Spleen (tissue), 11 donors: ENCODE results near the gene RAB40B. TPM values are rescaled to one million over a fixed set of nuclear protein-coding genes. Genes with fewer than 3 reads are reported as not detected.

ENCODE experiments used
- DNase-seq: peaks from one replicate; pipeline ENCODE4 v3.0.0-alpha.2; 2020
- H3K27ac ChIP-seq, 8 donors: fragments of 200-600 bp; sonication (generic) in 7 of 8; 1 replicate in 4 of 8; 2 replicates in 4 of 8; pipeline versions ENCODE4 v1.5.0 to v1.8.0; 2016 to 2021; ENCODE audit warnings: inconsistent platforms in 4 of 8, mild to moderate bottlenecking in 4 of 8, moderate library complexity in 1 of 8
- H3K27me3 ChIP-seq, 7 donors: fragments of 200-600 bp; sonication (generic) in 6 of 7; replicated peaks in 1 of 7; 1 replicate in 4 of 7; 2 replicates in 3 of 7; pipeline versions ENCODE4 v1.5.0 to v1.8.0; 2016 to 2021; ENCODE audit warnings: inconsistent platforms in 3 of 7, mild to moderate bottlenecking in 1 of 7
- H3K36me3 ChIP-seq, 6 donors: fragments of 200-600 bp; sonication (generic) in 5 of 6; 1 replicate in 4 of 6; 2 replicates in 2 of 6; pipeline versions ENCODE4 v1.5.0 to v1.8.0; 2016 to 2021; ENCODE audit warnings: inconsistent platforms in 2 of 6
- H3K4me1 ChIP-seq, 6 donors: fragments of 200-600 bp; sonication (generic) in 5 of 6; 1 replicate in 3 of 6; 2 replicates in 3 of 6; pipeline versions ENCODE4 v1.5.0 to v1.8.0; 2016 to 2021; ENCODE audit warnings: inconsistent platforms in 3 of 6
- H3K4me3 ChIP-seq, 8 donors: fragments of 200-600 bp; sonication (generic) in 7 of 8; 1 replicate in 4 of 8; 2 replicates in 4 of 8; pipeline versions ENCODE4 v1.5.0 to v1.8.0; 2016 to 2021; ENCODE audit warnings: inconsistent platforms in 4 of 8, mild to moderate bottlenecking in 4 of 8, moderate library complexity in 2 of 8
- H3K9me3 ChIP-seq, 8 donors: fragments of 200-600 bp; sonication (generic) in 7 of 8; 1 replicate in 4 of 8; 2 replicates in 4 of 8; pipeline versions ENCODE4 v1.5.0 to v1.8.0; 2016 to 2021; ENCODE audit warnings: inconsistent platforms in 4 of 8
- CTCF ChIP-seq, 11 experiments: fragments of 200-600 bp in 7 of 11; fragments of 450-650 bp in 4 of 11; sonication (generic) in 4 of 11; IDR thresholded peaks in 8 of 11; conservative IDR thresholded peaks in 3 of 11; 1 replicate in 7 of 11; 2 replicates in 4 of 11; pipeline versions ENCODE4 v1.4.0 to v1.8.0; 2016 to 2021; ENCODE audit warnings: antibody characterized with exemption in 11 of 11, inconsistent platforms in 4 of 11, mild to moderate bottlenecking in 1 of 11
- POLR2A ChIP-seq, 3 donors: fragments of 450-650 bp; IDR thresholded peaks; one replicate each; pipeline ENCODE4 v1.5.1; 2017; ENCODE audit warnings: antibody characterized with exemption in 3 of 3, mild to moderate bottlenecking in 1 of 3
- POLR2AphosphoS5 ChIP-seq, 3 donors: sonication (generic); formaldehyde crosslinking; IDR thresholded peaks; one replicate each; pipeline ENCODE4 v1.5.1; 2017; ENCODE audit warnings: antibody characterized with exemption in 3 of 3
- WGBS, 5 donors: extraction: QIAGEN DNeasy Blood & Tissue Kit in 3 of 5; methylation state at CpG; one replicate each; pipeline versions ENCODE4 v1.1.5 to v1.1.7; 2013 to 2018; 5-methylcytosine and 5-hydroxymethylcytosine counted together
- intact Hi-C: fragments of 100-400 bp; cut with DNase I; formaldehyde crosslinking; loops from one replicate; pipeline ENCODE4 v1.15.0; 2023; ENCODE audit warnings: low total_unique reads
- polyA plus RNA-seq, 3 donors: library from polyadenylated mRNA; stranded (reverse); fragments of 200-250 nt; gene quantifications; one replicate each; pipeline ENCODE4 v1.2.1, GENCODE V29; 2013
- total RNA-seq, 7 donors: library from RNA; depleted of rRNA in 3 of 7; stranded (reverse); fragments of >200 nt in 3 of 7; fragmentation: NEBNext Ultra II Directional in 4 of 7; extraction: Animal tissue kit (Norgen Biotek cat#: 25700) in 4 of 7; gene quantifications; one replicate each; pipeline versions ENCODE4 v1.1.0 to v1.2.1, GENCODE V29; 2016 to 2021
- donor health status: healthy with polysubstance abuse.
- donor health status: DM: no; HTN: no; CAD: no; lungs with moderate emphysema.
- donor health status: DM: no; HTN: no; CAD: no.
- donor health status: Bipolar disorder and iron deficiency.
- donor health status: healthy.
- donor health status: DM: no; HTN: no; CAD: no.
- donor health status: DM: yes; HTN: yes; CAD: no.

Gene RAB40B
- total and polyA plus RNA-seq, 10 donors: 4.1 to 13.6 (median 6.9) TPM

- Histone ChIP-seq H3K4me1 (peaks cover 0 to 12% (median 5%) of the 10 kb centered on the region in 6 donors), H3K4me3 (no peak overlapping the region), H3K36me3 (no peaks in the 10 kb centered on the region), H3K27ac (no peak overlapping the region), H3K9me3 (no peaks in the 10 kb centered on the region), H3K27me3 (peaks cover 0 to 15% (median 0%) of the 10 kb centered on the region in 7 donors)
- no peak for TF ChIP-seq POLR2AphosphoS5 (IDR thresholded peaks at IDR 0.05)
- no peak for TF ChIP-seq POLR2A (IDR thresholded peaks at IDR 0.05)
- TF ChIP-seq CTCF (IDR thresholded peaks at IDR 0.05 in 8 of 11, conservative IDR thresholded peaks at IDR 0.05 in 3 of 11): no peak
- DNase-seq: no peak
- WGBS, 5 donors: 84 to 93% (median 93%) methylated on average over 8 to 25 of the region's 25 CpGs
- intact Hi-C loops: no loop called here
These were observed 11.4 kb upstream of the RAB40B start for GRCh38 chr17:82709676-82710498.

- no peaks in the 10 kb centered on the region for H3K36me3 ChIP-seq
- H3K9me3 ChIP-seq: no peaks in the 10 kb centered on the region
- H3K27me3 ChIP-seq: peaks cover 0 to 15% (median 0%) of the 10 kb centered on the region in 7 donors
- H3K4me1 ChIP-seq: peaks cover 0 to 11% (median 3%) of the 10 kb centered on the region in 6 donors
- no peak overlapping the region for H3K4me3 ChIP-seq
- TF ChIP-seq POLR2A (IDR thresholded peaks at IDR 0.05) (no peak), POLR2AphosphoS5 (IDR thresholded peaks at IDR 0.05) (no peak), CTCF (IDR thresholded peaks at IDR 0.05 in 8 of 11, conservative IDR thresholded peaks at IDR 0.05 in 3 of 11) (no peak)
- intact Hi-C loops: no loop called here
- 64 to 75% (median 71%) methylated on average over 4 to 9 of the region's 9 CpGs for WGBS, 5 donors
- no peak overlapping the region for H3K27ac ChIP-seq
- DNase-seq: no peak
These were observed 10.7 kb upstream of the RAB40B start for GRCh38 chr17:82709024-82709675.

GRCh38 chr17:82705756-82706155 is 7.3 kb upstream of the RAB40B start:
- Histone ChIP-seq H3K4me3 (no peak overlapping the region), H3K27ac (no peak overlapping the region), H3K27me3 (peaks cover 0 to 13% (median 0%) of the 10 kb centered on the region in 7 donors), H3K36me3 (no peaks in the 10 kb centered on the region), H3K9me3 (no peaks in the 10 kb centered on the region), H3K4me1 (peaks cover 0 to 6% (median 2%) of the 10 kb centered on the region in 6 donors)
- WGBS, 5 donors: 80 to 96% (median 91%) methylated on average over 2 to 18 of the region's 18 CpGs
- no peak for DNase-seq
- intact Hi-C loops: no loop called here
- no peak for TF ChIP-seq POLR2AphosphoS5 (IDR thresholded peaks at IDR 0.05)
- no peak for TF ChIP-seq POLR2A (IDR thresholded peaks at IDR 0.05)
- TF ChIP-seq CTCF (IDR thresholded peaks at IDR 0.05 in 8 of 11, conservative IDR thresholded peaks at IDR 0.05 in 3 of 11): no peak

GRCh38 chr17:82704886-82705285 is 6.4 kb upstream of the RAB40B start:
- H3K4me3 ChIP-seq: no peak overlapping the region
- TF ChIP-seq POLR2AphosphoS5 (IDR thresholded peaks at IDR 0.05): no peak
- TF ChIP-seq POLR2A (IDR thresholded peaks at IDR 0.05): no peak
- no peak for TF ChIP-seq CTCF (IDR thresholded peaks at IDR 0.05 in 8 of 11, conservative IDR thresholded peaks at IDR 0.05 in 3 of 11)
- peaks cover 0 to 5% (median 0%) of the 10 kb centered on the region in 7 donors for H3K27me3 ChIP-seq
- H3K9me3 ChIP-seq: no peaks in the 10 kb centered on the region
- H3K36me3 ChIP-seq: no peaks in the 10 kb centered on the region
- no peak for DNase-seq
- no peak overlapping the region for H3K27ac ChIP-seq
- intact Hi-C loops: no loop called here
- peaks cover 0 to 6% (median 2%) of the 10 kb centered on the region in 6 donors for H3K4me1 ChIP-seq
- 78 to 86% (median 84%) methylated on average over 13 of the region's 13 CpGs for WGBS, 5 donors
